Thymus (tissue), 11 donors: ENCODE measurements around the gene TCF21. TPM values are rescaled to one million over a fixed set of nuclear protein-coding genes. Genes with fewer than 3 reads are reported as not detected.

ENCODE experiments used
- DNase-seq, 9 donors: peaks; one replicate each; pipeline ENCODE4 v3.0.0-alpha.2; 2013; ENCODE audit warnings: low spot score in 9 of 9, low read depth in 6 of 9, missing footprints in 1 of 9
- H3K27ac ChIP-seq, 2 donors: one replicate each; pipeline ENCODE4 v1.5.1; 2013; ENCODE audit warnings: control low read depth in 1 of 2, low read depth in 1 of 2, low read length in 1 of 2, mild to moderate bottlenecking in 1 of 2, moderate library complexity in 1 of 2
- H3K27me3 ChIP-seq, 2 donors: one replicate each; pipeline ENCODE4 v1.5.1; 2013; ENCODE audit warnings: low read length in 1 of 2; ENCODE audit not compliant: control insufficient read depth in 2 of 2, insufficient read depth in 1 of 2
- H3K36me3 ChIP-seq, 2 donors: one replicate each; pipeline ENCODE4 v1.5.1; 2013; ENCODE audit warnings: low read length in 1 of 2, mild to moderate bottlenecking in 1 of 2, moderate library complexity in 1 of 2; ENCODE audit not compliant: control insufficient read depth in 2 of 2, insufficient read depth in 2 of 2
- H3K4me1 ChIP-seq, 2 donors: one replicate each; pipeline ENCODE4 v1.5.1; 2013; ENCODE audit warnings: low read length in 2 of 2; ENCODE audit not compliant: control insufficient read depth in 2 of 2, insufficient read depth in 2 of 2
- H3K4me3 ChIP-seq, 2 donors: one replicate each; pipeline ENCODE4 v1.5.1; 2013; ENCODE audit warnings: low read length in 2 of 2, control low read depth in 1 of 2, mild to moderate bottlenecking in 1 of 2
- H3K9me3 ChIP-seq, 2 donors: one replicate each; pipeline ENCODE4 v1.5.1; 2013; ENCODE audit warnings: low read length in 1 of 2, mild to moderate bottlenecking in 1 of 2; ENCODE audit not compliant: control insufficient read depth in 2 of 2, insufficient read depth in 1 of 2
- WGBS: extraction: QIAGEN DNeasy Blood & Tissue Kit; methylation state at CpG from one replicate; pipeline ENCODE4 v1.1.7; 2013; 5-methylcytosine and 5-hydroxymethylcytosine counted together
- polyA plus RNA-seq: library from polyadenylated mRNA; stranded (reverse); fragments of 200-250 nt; gene quantifications from one replicate; pipeline ENCODE4 v1.2.3, GENCODE V29; 2013
- total RNA-seq: library from RNA; stranded (reverse); fragments of 120-200 nt; gene quantifications from one replicate; pipeline ENCODE4 v1.2.4, GENCODE V29; 2013
- donor health status: healthy.

Gene TCF21
- total and polyA plus RNA-seq, 2 donors, result 0.05 to 0.14 TPM

GRCh38 chr6:133892813-133893691, 4.1 kb downstream of the TCF21 start:
- no peak for DNase-seq
- WGBS, result 12% methylated on average over 41 of the region's 41 CpGs
- Histone ChIP-seq H3K36me3 (no peaks in the 10 kb centered on the region), H3K27ac (no peak overlapping the region), H3K27me3 (peaks cover 67 to 100% of the 10 kb centered on the region in 2 donors), H3K4me1 (peaks cover 0 to 4% of the 10 kb centered on the region in 2 donors), H3K4me3 (no peak overlapping the region), H3K9me3 (peaks cover 1 to 4% of the 10 kb centered on the region in 2 donors)

- Histone ChIP-seq H3K27me3 (peaks cover 68 to 100% of the 10 kb centered on the region in 2 donors), H3K4me1 (peaks cover 0 to 4% of the 10 kb centered on the region in 2 donors)
Observed at GRCh38 chr6:133893946-133894345, 5.0 kb downstream of the TCF21 start.

GRCh38 chr6:133894369-133894768, 5.5 kb downstream of the TCF21 start:
- DNase-seq, result no peak
- peaks cover 0 to 4% of the 10 kb centered on the region in 2 donors for H3K4me1 ChIP-seq
- H3K4me3 ChIP-seq, result no peak overlapping the region
- 37% methylated on average over 2 of the region's 2 CpGs for WGBS
- H3K27me3 ChIP-seq, result peaks cover 63 to 98% of the 10 kb centered on the region in 2 donors
- H3K9me3 ChIP-seq, result peaks cover 1 to 4% of the 10 kb centered on the region in 2 donors
- no peak overlapping the region for H3K27ac ChIP-seq
- H3K36me3 ChIP-seq, result no peaks in the 10 kb centered on the region

More at GRCh38 chr6:133893946-133894345, 5.0 kb downstream of the TCF21 start:
- no peak for DNase-seq
- Histone ChIP-seq H3K9me3 (peaks cover 1 to 4% of the 10 kb centered on the region in 2 donors), H3K27ac (no peak overlapping the region), H3K4me3 (no peak overlapping the region), H3K36me3 (no peaks in the 10 kb centered on the region)
- 18% methylated on average over 4 of the region's 4 CpGs for WGBS

GRCh38 chr6:133894795-133895358, 6.0 kb downstream of the TCF21 start:
- peaks cover 0 to 4% of the 10 kb centered on the region in 2 donors for H3K4me1 ChIP-seq
- H3K4me3 ChIP-seq, result no peak overlapping the region
- no peaks in the 10 kb centered on the region for H3K36me3 ChIP-seq
- DNase-seq, result no peak
- H3K9me3 ChIP-seq, result peaks cover 1 to 4% of the 10 kb centered on the region in 2 donors
- H3K27me3 ChIP-seq, result peaks cover 59 to 97% of the 10 kb centered on the region in 2 donors
- WGBS, result 34% methylated on average over 5 of the region's 5 CpGs
- no peak overlapping the region for H3K27ac ChIP-seq

GRCh38 chr6:133895573-133896343, 6.8 kb downstream of the TCF21 start:
- Histone ChIP-seq H3K4me3 (no peak overlapping the region), H3K27ac (no peak overlapping the region), H3K27me3 (peaks cover 55 to 90% of the 10 kb centered on the region in 2 donors), H3K36me3 (no peaks in the 10 kb centered on the region), H3K4me1 (peaks cover 0 to 4% of the 10 kb centered on the region in 2 donors), H3K9me3 (peaks cover 1 to 4% of the 10 kb centered on the region in 2 donors)
- no peak for DNase-seq
- WGBS, result 8% methylated on average over 45 of the region's 45 CpGs

GRCh38 chr6:133896344-133896721, 7.4 kb downstream of the TCF21 start:
- H3K27me3 ChIP-seq, result peaks cover 54 to 87% of the 10 kb centered on the region in 2 donors
- WGBS, result 25% methylated on average over 5 of the region's 5 CpGs
- H3K4me3 ChIP-seq, result no peak overlapping the region
- H3K9me3 ChIP-seq, result peaks cover under 1 to 4% of the 10 kb centered on the region in 2 donors
- H3K27ac ChIP-seq, result no peak overlapping the region
- peaks cover 0 to 4% of the 10 kb centered on the region in 2 donors for H3K4me1 ChIP-seq
- DNase-seq, result no peak
- no peaks in the 10 kb centered on the region for H3K36me3 ChIP-seq

GRCh38 chr6:133898263-133898662, 9.3 kb downstream of the TCF21 start:
- H3K27me3 ChIP-seq, result peaks cover 40 to 80% of the 10 kb centered on the region in 2 donors
- 79% methylated on average over 1 of the region's 1 CpG for WGBS

GRCh38 chr6:133899556-133899955, 10.6 kb downstream of the TCF21 start:
- no peak for DNase-seq
- peaks cover 27 to 71% of the 10 kb centered on the region in 2 donors for H3K27me3 ChIP-seq
- H3K36me3 ChIP-seq, result no peaks in the 10 kb centered on the region
- H3K4me1 ChIP-seq, result peaks cover 0 to 4% of the 10 kb centered on the region in 2 donors
- no peak overlapping the region for H3K4me3 ChIP-seq
- no peak overlapping the region for H3K27ac ChIP-seq
- peaks cover 0 to 4% of the 10 kb centered on the region in 2 donors for H3K9me3 ChIP-seq

More at GRCh38 chr6:133898263-133898662, 9.3 kb downstream of the TCF21 start:
- H3K36me3 ChIP-seq, result no peaks in the 10 kb centered on the region
- no peak overlapping the region for H3K27ac ChIP-seq
- H3K4me3 ChIP-seq, result no peak overlapping the region
- DNase-seq, result no peak
- H3K4me1 ChIP-seq, result peaks cover 0 to 4% of the 10 kb centered on the region in 2 donors
- peaks cover 0 to 4% of the 10 kb centered on the region in 2 donors for H3K9me3 ChIP-seq
